Measurements from ENCODE around the gene GLT1D1.

- TF ChIP-seq NFRKB (IDR thresholded peaks at IDR 0.05) (no peak), SP1 (IDR thresholded peaks at IDR 0.05) (no peak), ZNF384 (IDR thresholded peaks at IDR 0.05) (no peak), PKNOX1 (IDR thresholded peaks at IDR 0.05) (no peak), BHLHE40 (IDR thresholded peaks at IDR 0.05; ENCODE audit: borderline replicate concordance) (no peak), FOXA1 (IDR thresholded peaks at IDR 0.05) (no peak), ARNT (IDR thresholded peaks at IDR 0.05) (no peak), FOXM1 (IDR thresholded peaks at IDR 0.05; ENCODE audit: borderline replicate concordance) (no peak), SUZ12 (IDR thresholded peaks at IDR 0.05) (no peak), TARDBP (IDR thresholded peaks at IDR 0.05) (no peak)
Measured at GRCh38 chr12:128949086-128949485, 95.8 kb downstream of the GLT1D1 start.
